A549 treated with AZD2906 at 1 μM for 4 hours (cell line): ENCODE data around the gene C11orf65. TPM values are rescaled to one million over a fixed set of nuclear protein-coding genes. Genes with fewer than 3 reads are reported as not detected.

Source experiments
- total RNA-seq: library from RNA; stranded (reverse); fragments of 200-300 nt; extraction: Qiagen RNA extraction; gene quantifications from 5 replicates; pipeline ENCODE4 v1.2.3, GENCODE V29; 2022

The C11orf65 gene, protein sequence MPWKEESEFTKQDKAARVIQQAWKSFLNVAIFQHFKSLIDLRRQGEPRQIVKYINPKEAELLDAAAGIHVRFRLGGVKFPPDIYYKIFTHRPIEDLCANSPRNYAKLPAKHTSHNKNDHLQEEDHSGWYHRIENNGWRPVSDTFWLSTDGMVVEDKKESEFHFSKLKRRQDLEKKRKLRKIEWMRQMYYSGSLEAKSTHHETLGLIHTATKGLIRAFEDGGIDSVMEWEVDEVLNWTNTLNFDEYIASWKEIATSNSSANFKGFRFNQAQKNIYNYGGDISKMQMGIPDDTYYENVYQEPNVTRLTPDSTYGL
- 0.19 to 0.50 TPM (median 0.22 TPM) in 4 of 5 replicates, not detected in the other for total RNA-seq

DNA sequence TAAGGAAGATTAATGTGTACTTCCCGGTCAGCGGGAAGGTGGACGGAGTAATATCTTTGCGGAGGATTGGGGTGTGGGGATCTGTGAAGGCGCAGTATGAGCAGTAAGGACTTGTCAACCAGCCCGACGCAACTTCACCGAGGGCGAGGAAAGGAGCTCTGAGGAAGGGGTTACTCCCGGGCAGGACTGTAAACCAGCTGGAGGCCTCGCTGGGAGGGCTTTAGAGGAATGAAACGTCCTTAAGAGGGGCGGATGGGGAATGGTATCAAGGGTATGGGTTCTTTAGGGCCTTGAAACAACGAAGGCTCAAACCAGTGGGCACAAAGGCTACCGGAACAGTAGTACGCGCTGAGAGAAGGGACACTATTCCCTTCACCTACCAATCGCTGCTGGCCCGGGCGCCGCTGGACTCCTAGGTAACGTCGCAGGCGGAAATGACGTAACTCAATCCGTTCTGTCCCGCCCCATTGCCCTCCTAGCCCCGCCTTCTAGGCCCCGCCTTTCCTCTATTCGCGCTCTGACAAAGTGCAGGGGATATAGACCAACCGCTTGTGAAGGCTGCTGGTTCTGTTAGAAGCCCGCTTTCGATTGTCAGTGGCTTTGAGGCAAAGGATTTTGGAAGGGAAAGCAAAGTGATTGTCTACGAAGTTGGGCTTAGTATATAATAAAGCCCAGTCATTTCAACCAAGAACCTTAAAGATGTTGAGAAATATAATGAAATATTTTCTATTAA is at the start of gene C11orf65:
TSS of gene C11orf65 (minus strand) at position 439 of the 733 bp plus-strand sequence. CDS start 5,970 bp downstream, outside the sequence.

DNA sequence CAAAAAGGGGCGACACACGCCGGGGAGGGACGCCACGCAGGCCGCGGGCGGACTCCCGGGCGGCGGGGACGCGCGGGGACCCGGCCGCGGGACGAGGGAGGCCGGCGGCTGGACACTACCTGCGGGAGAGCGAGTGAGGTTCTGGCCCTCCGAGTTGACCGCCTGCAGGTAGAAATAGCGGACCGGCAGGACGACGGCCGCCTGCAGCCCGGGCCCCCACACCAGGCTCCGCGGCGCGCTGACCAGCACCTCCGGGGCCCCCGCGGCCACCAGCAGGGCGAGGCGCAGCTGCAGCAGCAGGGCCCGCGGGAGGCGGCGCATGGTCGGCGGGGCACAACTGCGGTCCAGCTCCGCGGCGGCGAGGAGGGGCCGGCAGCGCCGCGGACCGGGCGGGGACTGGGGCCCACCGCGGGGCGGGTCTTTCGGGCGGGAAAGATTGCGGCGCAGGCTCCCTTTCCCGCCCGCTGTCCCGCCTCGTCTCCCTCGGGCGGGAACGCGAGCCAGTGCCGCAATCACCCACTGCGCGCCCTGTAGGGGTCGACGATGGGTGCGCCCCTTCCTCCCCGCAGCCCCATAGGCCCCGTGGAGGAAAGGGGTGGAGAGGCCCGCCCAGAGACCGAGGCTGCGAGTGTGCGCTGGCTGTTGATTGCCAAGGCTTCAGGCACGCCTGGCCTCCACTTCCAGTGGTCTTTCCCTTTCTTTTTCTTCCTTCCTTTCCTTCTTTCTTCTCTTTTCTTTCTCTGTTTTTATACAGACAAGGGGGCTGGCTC is 30.9 kb upstream of the C11orf65 start, which contains the start of gene POGLUT3:
TSS of gene POGLUT3 (minus strand) at position 339 of the 770 bp plus-strand sequence. CDS start at position 321, 18 bp downstream.

Other genes with a start within 250 kb of the C11orf65 start
- 3.2 to 5.3 TPM (median 4.0 TPM) in 5 replicates for gene NPAT, start 244.9 kb downstream of the C11orf65 start, total RNA-seq
- gene ATM, start 244.5 kb downstream of the C11orf65 start, total RNA-seq = 7.0 to 8.7 TPM (median 7.6 TPM) in 5 replicates
- gene POGLUT3, start 30.9 kb upstream of the C11orf65 start, total RNA-seq = 7.8 to 12.6 TPM (median 10.0 TPM) in 5 replicates
- gene EXPH5, start 126.2 kb upstream of the C11orf65 start, total RNA-seq = 0.03 to 0.06 TPM (median 0.05 TPM) in 5 replicates
- gene DDX10, start 197.5 kb upstream of the C11orf65 start, total RNA-seq = 29.2 to 38.6 TPM (median 32.8 TPM) in 5 replicates